Activated T-cell treated with anti-CD3 and anti-CD28 coated beads, Interleukin-2, amount 50 U/mL, for 72 hours (primary cell): Measurements from ENCODE around the gene RBM39. TPM values are rescaled to one million over a fixed set of nuclear protein-coding genes. Genes with fewer than 3 reads are reported as not detected.
"Not testable (repeated sequence)": the region's sequence is repeated elsewhere in the genome, so short reads cannot be mapped to it uniquely, and the experiment has no call there.

Experiments used
- ATAC-seq, 2 donors: fragments of 150-1000 bp; cut with Tn5 transposase; replicated peaks in 1 of 2; 2 replicates each; pipeline ENCODE4 v1.10.0; 2021; ENCODE audit warnings: moderate library complexity in 2 of 2, mild to moderate bottlenecking in 1 of 2
- DNase-seq, 2 donors: peaks; one replicate each; pipeline ENCODE4 v3.0.0; 2021 to 2022; ENCODE audit warnings: mixed read lengths in 1 of 2
- H3K27ac Mint-ChIP-seq: one replicate; pipeline ENCODE4 v1.8.0; 2022; ENCODE audit warnings: mild to moderate bottlenecking, moderate library complexity, mixed read lengths
- H3K27me3 Mint-ChIP-seq: one replicate; pipeline ENCODE4 v1.8.0; 2022; ENCODE audit warnings: low read depth, mixed read lengths
- H3K36me3 Mint-ChIP-seq, 2 donors: one replicate each; pipeline ENCODE4 v1.8.0; 2022; ENCODE audit warnings: mixed read lengths in 2 of 2, mild to moderate bottlenecking in 1 of 2; ENCODE audit not compliant: insufficient read depth in 2 of 2
- H3K4me1 Mint-ChIP-seq: one replicate; pipeline ENCODE4 v1.8.0; 2022; ENCODE audit warnings: low read depth, mixed read lengths
- H3K4me3 Mint-ChIP-seq, 2 donors: one replicate each; pipeline ENCODE4 v1.8.0; 2022; ENCODE audit warnings: mild to moderate bottlenecking in 2 of 2, mixed read lengths in 2 of 2, moderate library complexity in 2 of 2
- H3K9me3 Mint-ChIP-seq, 2 donors: one replicate each; pipeline ENCODE4 v1.8.0; 2022; ENCODE audit warnings: mixed read lengths in 2 of 2
- total RNA-seq, 2 donors: library from RNA; stranded (reverse); gene quantifications; one replicate each; pipeline ENCODE4 v1.2.3, GENCODE V29; 2022

The RBM39 gene
- total RNA-seq, 2 donors from 2014 or later: 431 to 525 TPM

DNA sequence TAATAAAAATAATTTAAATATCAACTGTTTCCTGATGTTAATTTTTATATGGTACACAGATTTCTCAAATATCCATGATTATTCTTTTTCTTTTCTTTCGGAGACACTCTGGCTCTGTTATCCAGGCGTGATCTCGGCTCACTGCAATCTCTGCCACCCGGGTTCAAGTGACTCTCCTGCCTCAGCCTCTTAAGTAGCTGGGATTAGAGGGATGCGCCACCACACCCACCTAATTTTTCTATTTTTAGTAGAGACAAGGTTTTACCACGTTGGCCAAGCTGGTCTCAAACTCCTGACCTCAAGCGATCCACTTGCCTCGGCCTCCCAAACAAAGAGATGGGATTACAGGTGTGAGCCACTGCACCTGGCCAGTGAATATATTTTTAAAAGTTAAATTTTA, 22.3 kb downstream of the RBM39 start:
- DNase-seq: no peak
- Mint-ChIP-seq H3K4me1 (peaks cover 60% of the 10 kb centered on the region), H3K36me3 (peaks cover 26 to 69% of the 10 kb centered on the region in 2 donors)

DNA sequence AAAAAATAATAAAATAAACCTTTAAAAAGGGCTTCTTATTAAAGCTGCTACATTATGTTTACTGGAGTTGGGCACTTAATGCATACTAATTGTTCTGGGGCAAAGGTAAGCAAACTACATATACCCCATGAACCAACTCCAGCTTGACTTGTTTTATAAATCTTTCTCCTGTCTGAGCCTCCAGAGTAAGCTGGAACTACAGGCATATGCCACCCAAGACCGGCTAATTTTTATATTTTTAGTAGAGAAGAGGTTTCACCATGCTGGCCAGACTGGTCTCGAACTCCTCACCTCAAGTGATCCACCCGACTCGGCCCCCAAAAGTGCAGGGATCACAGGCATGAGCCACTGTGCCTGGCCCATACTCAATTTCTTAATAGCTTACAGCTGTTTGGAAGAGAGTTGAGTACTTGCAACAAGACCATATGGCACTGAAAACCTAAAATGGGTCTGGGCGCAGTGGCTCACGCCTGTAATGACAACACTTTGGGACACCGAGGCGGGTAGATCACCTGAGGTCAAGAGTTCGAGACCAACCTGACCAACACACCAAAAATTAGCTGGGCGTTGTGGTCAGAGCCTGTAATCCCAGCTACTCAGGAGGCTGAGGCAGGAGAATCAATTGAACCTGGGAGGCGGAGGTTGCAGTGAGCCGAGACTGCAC, 23.0 kb downstream of the RBM39 start:
- H3K36me3 Mint-ChIP-seq: peaks cover 22 to 67% of the 10 kb centered on the region in 2 donors
- no peak overlapping the region for H3K27ac Mint-ChIP-seq
- peaks cover 63% of the 10 kb centered on the region for H3K4me1 Mint-ChIP-seq
- no peak overlapping the region for H3K4me3 Mint-ChIP-seq
- H3K9me3 Mint-ChIP-seq: no peaks in the 10 kb centered on the region
- ATAC-seq (peak in 1 of 2 donors; percentile 1), DNase-seq (no peak)
- H3K27me3 Mint-ChIP-seq: no peaks in the 10 kb centered on the region

More for the DNA sequence above, 22.3 kb downstream of the RBM39 start:
- Mint-ChIP-seq H3K27ac (peak overlapping the region; percentile 24), H3K4me3 (no peak overlapping the region), H3K27me3 (no peaks in the 10 kb centered on the region), H3K9me3 (no peaks in the 10 kb centered on the region)
- no peak for ATAC-seq

GRCh38 chr20:35718321-35718720, 23.7 kb downstream of the RBM39 start:
- Mint-ChIP-seq H3K4me1 (peaks cover 63% of the 10 kb centered on the region), H3K36me3 (peaks cover 24 to 66% of the 10 kb centered on the region in 2 donors)
- H3K9me3 Mint-ChIP-seq, H3K27ac Mint-ChIP-seq, H3K4me3 Mint-ChIP-seq, H3K27me3 Mint-ChIP-seq, DNase-seq: not testable (repeated sequence)
- ATAC-seq: peak in 1 of 2 donors; percentile 5

DNA sequence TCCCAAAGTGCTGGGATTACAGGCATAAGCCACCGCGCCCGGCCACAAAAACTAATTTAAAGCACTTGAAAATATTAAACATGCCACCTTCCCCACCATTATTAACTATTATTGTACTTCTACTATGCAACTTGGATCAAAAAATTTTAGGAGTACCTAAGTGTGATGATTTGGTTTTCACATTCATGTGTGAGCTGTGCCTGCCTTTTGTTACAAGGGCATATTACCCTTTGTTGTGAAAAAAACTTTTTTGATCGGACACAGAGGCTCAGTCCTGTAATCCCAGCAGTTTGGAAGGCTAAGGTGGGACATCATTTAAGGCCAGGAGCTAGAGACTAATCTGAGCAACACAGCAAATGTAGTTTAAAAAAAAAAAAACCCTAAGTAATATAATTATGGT, 25.7 kb downstream of the RBM39 start:
- ATAC-seq (no peak), DNase-seq (no peak)
- Mint-ChIP-seq H3K4me3 (no peak overlapping the region), H3K9me3 (no peaks in the 10 kb centered on the region), H3K36me3 (peaks cover 17 to 62% of the 10 kb centered on the region in 2 donors), H3K4me1 (peaks cover 61% of the 10 kb centered on the region), H3K27me3 (no peaks in the 10 kb centered on the region), H3K27ac (peak overlapping the region; percentile 72)

GRCh38 chr20:35715652-35716051, 26.4 kb downstream of the RBM39 start:
- Mint-ChIP-seq H3K27ac (peak overlapping the region; percentile 2), H3K4me1 (peaks cover 63% of the 10 kb centered on the region), H3K9me3 (no peaks in the 10 kb centered on the region), H3K4me3 (no peak overlapping the region), H3K36me3 (peaks cover 17 to 63% of the 10 kb centered on the region in 2 donors), H3K27me3 (no peaks in the 10 kb centered on the region)
- peak; percentile 6 to 7 for ATAC-seq
- no peak for DNase-seq

DNA sequence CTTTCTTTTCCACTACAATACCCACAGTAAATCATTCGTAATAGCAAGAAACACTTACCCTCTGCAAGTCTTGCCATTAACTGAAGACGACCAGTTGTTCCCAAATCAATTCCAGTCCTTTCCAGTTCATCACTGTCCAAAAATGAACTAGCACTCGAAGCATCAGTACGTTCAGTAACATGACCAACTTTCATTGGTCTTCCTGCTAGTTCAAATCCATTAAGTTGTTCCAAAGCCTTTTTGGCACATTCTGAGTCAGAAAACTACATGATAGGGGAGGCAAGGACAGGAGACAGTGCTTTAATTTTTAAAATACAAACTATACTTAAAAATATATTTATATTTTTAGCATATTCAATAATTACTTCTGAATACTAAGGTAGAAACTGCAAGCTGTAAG, 27.9 kb downstream of the RBM39 start:
- H3K27ac Mint-ChIP-seq: peak overlapping the region; percentile 5
- H3K9me3 Mint-ChIP-seq: no peaks in the 10 kb centered on the region
- no peak for DNase-seq
- no peak overlapping the region for H3K4me3 Mint-ChIP-seq
- peaks cover 63% of the 10 kb centered on the region for H3K4me1 Mint-ChIP-seq
- H3K36me3 Mint-ChIP-seq: peaks cover 13 to 59% of the 10 kb centered on the region in 2 donors
- no peaks in the 10 kb centered on the region for H3K27me3 Mint-ChIP-seq
- ATAC-seq: no peak

GRCh38 chr20:35713120-35713519, 28.9 kb downstream of the RBM39 start:
- peaks cover 65% of the 10 kb centered on the region for H3K4me1 Mint-ChIP-seq
- H3K4me3 Mint-ChIP-seq: peak overlapping the region in 1 of 2 donors; percentile 39
- not testable (repeated sequence) for ATAC-seq, H3K27me3 Mint-ChIP-seq, DNase-seq, H3K9me3 Mint-ChIP-seq
- H3K36me3 Mint-ChIP-seq: peaks cover 13 to 59% of the 10 kb centered on the region in 2 donors
- peak overlapping the region; percentile 31 for H3K27ac Mint-ChIP-seq

DNA sequence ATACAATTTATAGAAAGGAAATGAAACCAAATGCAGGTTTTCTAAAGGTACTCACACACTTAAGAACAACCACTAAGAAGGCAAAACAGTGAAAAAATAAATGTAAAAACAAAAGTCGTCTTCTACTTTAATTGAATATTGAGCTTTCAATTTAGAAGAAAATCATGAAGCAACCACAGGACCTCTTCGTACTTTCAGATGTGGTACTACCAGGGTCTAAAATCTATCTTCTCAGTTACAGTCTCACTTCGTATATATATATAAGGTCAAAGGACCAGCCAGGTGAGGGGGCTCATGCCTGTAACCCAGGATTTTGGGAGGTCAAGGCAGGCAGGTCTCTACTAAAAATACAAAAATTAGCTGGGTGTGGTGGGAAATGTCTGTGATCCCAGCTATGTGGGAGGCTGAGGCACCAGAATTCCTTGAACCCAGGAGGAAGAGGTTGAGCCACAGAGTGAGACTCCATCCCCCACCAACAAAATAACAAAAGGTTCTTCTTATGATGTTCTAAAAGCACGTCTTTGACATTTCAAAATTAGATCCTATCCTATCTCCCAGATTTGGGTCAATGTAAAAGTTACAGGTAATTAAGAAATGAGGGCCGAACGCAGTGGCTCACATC, 30.4 kb downstream of the RBM39 start:
- Mint-ChIP-seq H3K9me3 (no peaks in the 10 kb centered on the region), H3K27me3 (no peaks in the 10 kb centered on the region), H3K4me1 (peaks cover 58% of the 10 kb centered on the region), H3K27ac (peak overlapping the region; percentile 92), H3K4me3 (peak overlapping the region; percentile 51 to 71), H3K36me3 (peaks cover 12 to 56% of the 10 kb centered on the region in 2 donors)
- DNase-seq: no peak
- ATAC-seq: peak; percentile 54 to 70

GRCh38 chr20:35710884-35711587, 31.0 kb downstream of the RBM39 start:
- Mint-ChIP-seq H3K36me3 (peaks cover 12 to 59% of the 10 kb centered on the region in 2 donors), H3K4me1 (peaks cover 58% of the 10 kb centered on the region), H3K27ac (peak overlapping the region; percentile 92), H3K4me3 (peak overlapping the region; percentile 51 to 71), H3K27me3 (no peaks in the 10 kb centered on the region), H3K9me3 (no peaks in the 10 kb centered on the region)
- no peak for DNase-seq
- no peak for ATAC-seq

GRCh38 chr20:35710039-35710438, 32.0 kb downstream of the RBM39 start:
- peaks cover 10 to 58% of the 10 kb centered on the region in 2 donors for H3K36me3 Mint-ChIP-seq
- no peaks in the 10 kb centered on the region for H3K9me3 Mint-ChIP-seq
- H3K4me3 Mint-ChIP-seq: no peak overlapping the region
- peak overlapping the region; percentile 92 for H3K27ac Mint-ChIP-seq
- peaks cover 51% of the 10 kb centered on the region for H3K4me1 Mint-ChIP-seq
- ATAC-seq: no peak
- H3K27me3 Mint-ChIP-seq: no peaks in the 10 kb centered on the region
- no peak for DNase-seq

GRCh38 chr20:35709259-35709658, 32.8 kb downstream of the RBM39 start:
- no peak for DNase-seq
- ATAC-seq: no peak
- Mint-ChIP-seq H3K27ac (peak overlapping the region; percentile 87), H3K4me3 (no peak overlapping the region), H3K9me3 (no peaks in the 10 kb centered on the region), H3K36me3 (peaks cover 11 to 63% of the 10 kb centered on the region in 2 donors), H3K4me1 (peaks cover 45% of the 10 kb centered on the region), H3K27me3 (no peaks in the 10 kb centered on the region)

GRCh38 chr20:35708502-35708901, 33.6 kb downstream of the RBM39 start:
- H3K36me3 Mint-ChIP-seq: peaks cover 8 to 65% of the 10 kb centered on the region in 2 donors
- H3K9me3 Mint-ChIP-seq: no peaks in the 10 kb centered on the region
- H3K27me3 Mint-ChIP-seq: no peaks in the 10 kb centered on the region
- H3K4me3 Mint-ChIP-seq: no peak overlapping the region
- no peak for DNase-seq
- peaks cover 44% of the 10 kb centered on the region for H3K4me1 Mint-ChIP-seq
- H3K27ac Mint-ChIP-seq: no peak overlapping the region
- no peak for ATAC-seq
